Fibroblast of the conjunctiva (primary cell): ENCODE measurements around the gene SCFD2.
A peak's percentile ranks its signal among the peaks of the same experiment; 100 is the strongest.

Experiments
- DNase-seq: peaks from one replicate; pipeline ENCODE4 v3.0.0-alpha.2; 2010; ENCODE audit warnings: low read depth

SCFD2 gene

DNA sequence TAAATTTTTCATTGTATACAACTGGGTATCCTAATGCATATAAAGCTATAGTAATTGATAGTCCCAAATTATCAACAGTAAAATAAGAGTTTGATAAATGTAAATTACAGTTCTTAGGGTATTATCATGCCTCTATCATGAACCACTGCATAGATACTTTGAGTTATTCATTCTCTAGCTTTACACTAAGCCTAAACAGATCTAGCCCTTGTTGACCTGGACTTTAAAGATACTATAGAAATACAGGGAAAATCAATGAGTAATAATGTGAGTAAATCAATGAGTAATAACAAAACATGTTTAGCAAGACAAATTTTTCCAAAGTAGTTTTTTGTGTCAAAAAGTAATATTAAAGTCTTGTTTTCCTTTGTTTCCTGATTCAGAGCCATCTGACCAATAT is 228.4 kb downstream of the SCFD2 start:
- DNase-seq = no peak

DNA sequence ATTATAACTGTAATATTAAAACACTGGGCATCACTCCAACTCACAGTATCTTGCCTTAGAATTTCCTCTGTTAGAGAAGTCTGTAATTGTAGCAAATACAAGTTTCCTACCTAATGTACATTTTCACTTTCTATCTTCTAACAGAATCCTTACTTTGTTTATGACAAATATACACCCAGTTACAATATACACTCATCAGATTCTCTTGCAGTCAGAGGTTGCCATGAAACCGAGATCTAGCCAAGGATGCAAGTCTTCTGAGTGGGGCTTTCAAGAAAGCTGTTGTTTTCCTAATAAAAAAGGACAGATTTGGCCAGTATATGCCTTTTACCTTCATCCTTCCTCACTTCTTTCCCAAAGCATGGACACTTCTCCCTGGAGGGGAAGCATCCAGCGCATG is 228.9 kb downstream of the SCFD2 start:
- DNase-seq = no peak

DNA sequence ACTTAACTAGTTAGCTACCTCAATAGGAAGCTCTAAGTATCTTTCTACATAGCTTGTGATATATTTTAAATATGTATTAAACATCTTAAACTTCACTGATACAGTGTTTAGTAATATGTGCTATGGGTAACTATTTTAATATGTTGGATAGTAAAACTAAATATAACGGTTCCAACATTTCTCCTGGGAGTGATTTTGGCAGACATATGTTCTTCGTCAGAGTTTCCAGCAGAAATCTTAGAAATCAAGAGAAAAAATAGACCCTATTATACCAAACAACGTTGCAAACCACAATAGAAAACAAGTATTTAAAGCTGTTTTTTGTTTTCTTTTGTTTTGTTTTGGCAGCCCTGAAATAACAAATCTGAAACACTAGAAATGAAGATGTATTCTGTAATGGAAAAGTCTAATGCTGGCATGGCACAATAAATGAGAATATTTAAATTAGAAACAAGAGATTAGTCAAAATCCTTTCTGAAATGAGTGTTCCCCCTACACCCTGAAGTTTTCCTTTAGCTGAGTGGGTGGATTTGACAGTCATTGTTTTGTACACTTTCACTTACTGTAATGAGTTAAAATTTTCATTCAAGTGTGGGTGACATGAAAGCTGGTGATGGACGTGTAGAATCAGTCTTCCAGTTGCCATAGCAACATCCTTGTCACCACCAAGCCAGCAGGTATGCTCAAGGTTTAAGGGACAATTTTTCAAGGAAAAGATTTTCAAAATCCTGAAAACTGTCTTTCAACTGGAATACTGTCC is 233.5 kb downstream of the SCFD2 start:
- DNase-seq = peak; percentile 73

DNA sequence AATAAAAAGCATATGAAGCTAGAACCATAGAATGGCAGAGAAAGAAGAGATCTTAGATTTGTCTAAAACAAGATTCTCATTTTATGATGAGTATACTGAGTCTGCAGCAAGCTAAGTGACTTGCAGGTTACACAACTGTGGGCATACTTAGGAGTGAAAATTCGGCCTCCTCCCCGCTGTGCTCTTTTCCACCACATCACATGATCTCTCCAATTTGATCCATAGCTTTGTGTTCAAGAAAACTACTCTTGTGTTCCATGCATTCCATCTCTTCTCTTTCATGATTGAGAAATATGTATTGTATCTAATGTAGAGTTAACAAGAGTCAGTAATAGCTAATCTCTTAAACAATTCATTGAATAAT is 234.3 kb downstream of the SCFD2 start:
- no peak for DNase-seq

DNA sequence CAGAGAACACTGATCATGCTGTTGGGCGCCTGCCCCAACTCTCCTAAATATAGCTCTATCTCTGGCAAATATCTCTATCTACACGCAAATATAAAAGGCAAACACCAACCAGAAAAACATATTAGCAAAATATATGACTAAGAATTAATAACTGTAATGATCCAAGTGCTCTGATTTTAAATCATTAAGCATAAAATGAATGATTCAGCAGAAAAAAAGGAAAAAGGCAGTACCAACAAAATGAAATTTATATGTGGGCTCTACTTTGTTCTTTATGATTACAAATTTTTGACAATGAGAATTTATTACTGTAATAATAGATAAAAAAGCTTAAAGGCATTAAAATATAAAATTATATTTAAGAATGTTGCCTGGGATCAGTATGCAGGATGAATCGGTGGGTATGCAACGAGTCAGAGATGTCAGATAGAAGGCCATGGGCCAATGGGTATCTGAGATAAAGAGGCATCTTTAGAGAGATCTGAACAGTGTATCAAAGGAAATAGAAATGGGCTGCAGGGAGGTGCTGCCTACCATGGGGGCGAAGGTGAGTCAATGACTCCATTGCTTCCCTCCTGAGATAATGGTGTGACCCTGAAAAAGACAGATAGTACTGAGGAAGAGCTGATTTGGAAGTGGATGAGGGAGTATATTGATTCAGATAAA is 234.8 kb downstream of the SCFD2 start:
- no peak for DNase-seq

DNA sequence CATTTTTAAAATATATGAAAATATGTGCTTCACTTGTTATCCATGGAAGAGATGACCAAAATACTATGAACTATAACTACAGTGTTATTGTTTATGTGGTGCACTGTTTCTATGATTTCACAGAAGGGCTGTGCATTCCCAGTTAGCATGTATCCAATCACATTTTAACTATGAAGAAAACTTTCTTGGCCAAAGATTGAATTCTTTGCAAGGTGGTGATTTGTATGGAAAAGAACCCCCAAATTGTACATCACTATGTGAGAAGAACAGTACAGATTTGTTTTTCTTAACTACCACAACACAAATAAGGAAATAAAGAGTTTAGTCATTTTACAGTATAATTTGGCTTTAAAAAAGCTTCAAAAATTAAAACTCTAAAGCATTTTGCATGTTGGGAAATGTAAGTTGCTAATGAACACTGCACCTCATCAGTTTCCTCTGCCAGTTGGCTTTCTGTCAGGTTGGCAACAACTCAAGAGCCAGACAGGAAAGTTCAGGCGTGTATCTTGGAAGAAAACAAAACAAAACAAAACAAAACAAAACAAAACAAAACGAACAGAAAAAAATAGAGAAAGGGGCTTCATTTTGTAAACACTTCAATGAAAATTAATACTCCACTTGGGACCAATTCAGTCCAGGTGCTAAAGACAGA is 237.0 kb downstream of the SCFD2 start:
- no peak for DNase-seq

DNA sequence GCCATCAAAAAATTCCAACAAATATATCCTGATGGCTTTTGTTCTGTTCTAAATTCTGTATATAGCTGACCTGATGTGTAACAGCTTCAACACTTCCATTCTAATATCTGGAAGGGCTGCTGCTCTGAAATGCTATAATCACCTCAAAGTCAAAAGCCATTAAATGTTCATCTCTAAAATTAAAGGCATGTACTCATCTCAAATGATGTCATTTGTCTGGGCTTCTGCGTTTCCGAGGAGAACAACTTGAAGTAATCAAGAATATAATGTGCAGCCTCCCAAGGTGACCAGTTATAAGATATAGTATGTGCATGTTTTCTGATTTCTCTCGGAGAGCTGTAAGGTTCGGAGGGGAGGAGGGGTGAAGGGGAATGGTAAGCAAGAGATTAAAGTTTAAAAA is 237.6 kb downstream of the SCFD2 start:
- no peak for DNase-seq

DNA sequence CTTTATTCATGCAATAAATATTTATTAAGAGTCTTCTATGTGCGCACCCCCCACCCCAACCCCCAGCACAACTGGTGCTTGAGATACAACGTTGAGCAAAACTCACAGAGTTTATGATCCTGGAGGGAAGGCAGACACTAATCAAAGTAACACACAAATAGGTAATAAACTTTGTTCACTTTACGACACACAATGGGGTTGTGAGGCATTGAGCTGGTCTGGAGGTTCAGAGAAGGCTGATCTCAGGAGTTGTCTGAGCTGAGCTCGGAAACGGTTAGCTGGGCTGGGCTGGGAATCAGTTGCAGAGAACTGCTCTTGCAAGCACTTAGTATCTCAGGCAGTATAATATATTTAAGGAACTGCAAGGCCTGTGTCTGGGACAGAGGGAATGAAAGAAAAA is 238.5 kb downstream of the SCFD2 start:
- no peak for DNase-seq

DNA sequence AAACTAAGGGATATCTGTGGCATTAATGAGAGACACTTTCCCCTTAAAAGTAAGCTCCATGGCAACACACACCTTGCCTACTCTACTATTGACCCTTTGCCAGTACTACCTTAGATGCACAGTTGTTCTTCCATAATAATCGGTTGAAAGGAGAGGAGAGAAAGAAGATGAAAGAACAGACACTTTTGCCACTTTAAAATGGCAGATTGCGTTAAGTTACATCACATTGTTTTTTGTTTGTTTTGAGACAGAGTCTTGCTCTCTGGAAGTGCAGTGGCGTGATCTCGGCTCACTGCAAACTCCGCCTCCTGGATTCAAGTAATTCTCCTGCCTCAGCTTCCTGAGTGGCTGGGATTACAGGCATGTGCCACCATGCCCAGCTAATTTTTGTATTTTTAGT is 239.8 kb downstream of the SCFD2 start:
- DNase-seq = no peak

DNA sequence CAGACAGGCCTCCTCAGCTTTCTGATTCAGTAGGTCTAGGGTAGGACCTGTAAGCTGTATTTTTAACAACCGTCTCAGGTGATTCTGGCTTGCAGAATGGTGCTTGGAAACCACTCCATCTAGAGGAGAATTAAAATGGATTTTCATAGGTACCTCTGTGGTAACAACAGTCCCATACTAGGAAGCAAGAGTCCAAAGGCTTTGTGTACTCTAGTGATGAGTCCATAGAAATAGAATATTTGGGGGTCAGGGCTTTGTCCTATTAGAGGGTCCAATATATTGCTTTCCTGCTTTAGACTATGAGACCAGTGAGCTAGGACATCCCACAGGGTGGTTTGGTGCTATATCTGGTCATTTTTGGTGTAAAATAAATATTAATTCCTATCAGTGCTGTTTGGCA is 242.0 kb downstream of the SCFD2 start:
- DNase-seq = no peak

DNA sequence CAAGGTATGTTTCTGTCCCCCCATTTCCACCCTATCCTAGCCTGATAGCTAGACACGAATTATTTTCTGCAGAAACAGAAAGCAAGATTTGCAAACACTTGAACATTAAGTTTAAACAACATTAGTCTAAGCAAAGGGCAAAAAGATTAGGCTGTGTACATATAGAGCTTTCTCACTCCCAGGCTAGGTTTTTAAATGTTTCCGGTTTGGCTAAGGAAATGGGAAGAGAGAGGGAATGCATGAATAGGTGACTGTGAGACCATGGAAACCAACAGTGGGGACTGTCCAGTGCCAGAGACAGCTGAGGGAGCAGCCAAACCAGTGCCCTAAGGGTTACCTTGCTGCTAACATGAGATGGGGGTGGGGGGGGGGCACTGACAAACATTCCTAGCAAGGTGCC is 242.7 kb downstream of the SCFD2 start:
- DNase-seq = no peak

DNA sequence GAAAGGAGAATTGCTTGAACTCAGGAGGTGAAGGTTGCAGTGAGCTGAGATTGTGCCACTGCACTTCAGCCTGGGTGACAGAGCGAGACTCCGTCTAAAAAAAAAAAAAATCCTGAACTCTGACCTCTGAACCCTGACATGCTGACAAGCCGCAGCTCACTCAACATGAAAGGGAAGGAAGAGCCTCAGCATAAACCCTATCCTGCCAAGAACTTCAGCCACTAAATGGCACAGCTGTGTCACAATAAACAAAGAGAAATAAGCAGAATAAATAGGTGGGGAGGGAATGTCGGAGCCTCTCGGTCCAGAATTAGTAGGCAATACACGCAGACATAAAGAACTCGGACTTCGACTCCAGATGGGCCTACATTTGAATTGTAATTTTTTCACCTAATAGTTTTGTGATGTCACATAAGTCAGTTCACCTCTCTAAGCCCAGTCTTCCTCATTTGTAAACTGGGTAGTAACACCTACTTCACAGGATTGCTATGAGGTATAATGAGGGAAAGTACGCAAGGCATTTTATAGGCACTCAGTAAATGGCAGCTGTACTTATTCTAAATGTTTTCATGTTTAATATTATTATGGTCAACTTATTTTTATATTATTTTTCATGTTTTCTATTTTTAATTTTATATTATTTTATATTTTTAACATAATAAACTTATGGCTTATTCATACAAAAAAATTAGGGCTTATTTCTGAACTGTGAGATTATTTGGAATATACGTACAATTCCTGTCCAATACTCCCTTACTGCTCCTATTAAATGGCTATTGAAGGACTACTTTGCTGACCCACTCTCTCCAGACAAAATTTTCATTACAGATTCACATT is 243.4 kb downstream of the SCFD2 start:
- DNase-seq = no peak

DNA sequence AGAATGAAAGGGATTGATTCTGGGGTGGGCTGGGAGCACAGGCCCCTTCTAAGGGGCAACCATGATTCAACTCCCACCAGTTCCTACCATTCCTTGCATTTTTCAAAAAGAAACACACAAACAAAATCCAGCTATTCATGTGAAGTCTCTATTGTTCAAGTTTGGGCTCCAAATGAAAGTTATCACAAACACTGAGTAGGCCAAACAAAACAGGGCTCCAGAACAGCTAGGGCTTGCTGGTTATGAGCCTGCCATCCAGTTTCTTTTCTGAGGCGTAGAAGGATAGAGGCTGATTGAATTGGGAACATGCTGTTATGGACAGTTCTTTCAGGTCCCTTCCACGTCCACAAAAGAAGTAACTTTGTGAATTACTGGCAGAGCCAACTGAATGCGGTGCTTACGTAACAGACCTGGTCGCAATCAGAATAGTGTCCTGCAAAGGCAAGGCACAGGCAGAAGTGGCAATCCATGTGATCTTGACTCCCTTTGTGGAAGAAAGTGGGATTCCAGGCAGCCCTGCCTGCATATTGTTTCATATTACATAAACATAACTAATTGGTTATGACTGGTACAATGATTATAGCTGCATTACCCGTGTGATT is 244.5 kb downstream of the SCFD2 start:
- DNase-seq = no peak

DNA sequence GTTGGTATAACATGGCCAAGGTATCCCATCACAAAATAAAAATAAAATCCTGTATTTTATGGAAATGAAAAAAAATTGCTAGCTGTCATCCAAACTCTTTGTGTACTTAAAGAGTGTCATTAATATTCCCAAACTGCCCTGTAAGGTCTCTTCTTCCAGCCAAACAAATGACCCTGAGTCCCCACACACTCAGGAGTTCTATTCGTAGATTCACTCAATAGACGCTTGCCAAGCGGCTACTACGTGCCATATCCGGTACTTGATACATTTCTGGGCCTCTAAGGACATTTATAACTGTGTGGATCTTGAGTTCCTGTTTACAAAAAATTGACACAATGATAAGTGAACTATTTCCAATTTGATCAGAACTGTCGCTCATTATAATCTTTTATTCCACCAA is 245.1 kb downstream of the SCFD2 start:
- DNase-seq = no peak

DNA sequence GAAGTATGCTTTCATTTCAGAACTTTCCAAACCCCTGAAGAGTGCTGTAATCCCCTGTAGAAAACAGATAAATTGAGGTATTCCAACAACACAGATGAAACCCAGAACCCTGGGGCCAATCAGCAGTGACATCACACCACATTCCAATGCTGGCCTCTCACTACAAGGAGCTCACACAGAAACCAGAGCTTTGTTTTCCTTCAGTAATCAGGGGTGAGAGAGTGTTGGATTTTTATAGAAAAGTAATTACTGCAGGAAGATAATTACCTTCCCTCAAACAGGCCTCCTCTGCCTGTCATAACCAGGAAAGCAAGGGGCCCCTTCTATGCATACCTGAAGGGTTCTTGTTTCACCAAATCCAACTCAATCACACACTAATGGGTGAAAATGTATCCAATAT is 246.2 kb downstream of the SCFD2 start:
- DNase-seq = no peak

DNA sequence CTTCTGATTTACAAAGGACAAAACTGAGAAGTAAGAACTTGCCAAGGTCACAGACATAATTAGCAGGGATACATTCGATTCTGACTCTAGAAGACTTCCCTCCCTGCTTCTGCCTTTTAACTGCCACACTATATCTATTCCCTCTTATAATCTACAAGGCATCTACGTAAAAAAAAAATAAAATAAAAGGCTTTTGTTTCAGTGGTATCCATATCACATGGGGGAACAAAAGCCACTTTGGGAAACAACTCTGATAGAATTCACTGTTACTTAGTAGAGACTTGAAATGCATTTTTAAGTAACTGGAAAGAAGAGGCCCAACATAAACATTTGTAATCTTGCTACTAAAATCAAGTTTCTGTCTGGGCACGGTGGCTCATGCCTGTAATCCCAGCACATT is 247.2 kb downstream of the SCFD2 start:
- DNase-seq = no peak

DNA sequence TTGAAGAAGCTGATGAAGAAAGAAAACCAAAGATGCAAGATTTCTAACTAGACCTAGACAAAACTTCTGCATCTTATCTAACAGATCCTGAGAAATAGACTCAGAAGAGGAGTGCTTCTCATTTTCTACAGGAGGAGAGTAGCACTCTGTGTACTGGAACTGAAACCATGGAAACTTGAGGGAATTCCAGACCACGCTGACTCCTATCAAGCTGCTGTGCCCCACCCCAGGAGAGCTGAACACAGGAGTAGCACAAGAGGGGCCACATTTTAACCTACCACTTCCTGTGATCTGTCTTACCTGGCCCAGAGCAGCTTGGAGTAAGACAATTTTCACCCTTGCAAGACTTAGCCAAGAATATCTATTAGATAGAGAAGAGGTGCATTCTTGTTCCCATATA is 248.9 kb downstream of the SCFD2 start:
- DNase-seq = no peak

DNA sequence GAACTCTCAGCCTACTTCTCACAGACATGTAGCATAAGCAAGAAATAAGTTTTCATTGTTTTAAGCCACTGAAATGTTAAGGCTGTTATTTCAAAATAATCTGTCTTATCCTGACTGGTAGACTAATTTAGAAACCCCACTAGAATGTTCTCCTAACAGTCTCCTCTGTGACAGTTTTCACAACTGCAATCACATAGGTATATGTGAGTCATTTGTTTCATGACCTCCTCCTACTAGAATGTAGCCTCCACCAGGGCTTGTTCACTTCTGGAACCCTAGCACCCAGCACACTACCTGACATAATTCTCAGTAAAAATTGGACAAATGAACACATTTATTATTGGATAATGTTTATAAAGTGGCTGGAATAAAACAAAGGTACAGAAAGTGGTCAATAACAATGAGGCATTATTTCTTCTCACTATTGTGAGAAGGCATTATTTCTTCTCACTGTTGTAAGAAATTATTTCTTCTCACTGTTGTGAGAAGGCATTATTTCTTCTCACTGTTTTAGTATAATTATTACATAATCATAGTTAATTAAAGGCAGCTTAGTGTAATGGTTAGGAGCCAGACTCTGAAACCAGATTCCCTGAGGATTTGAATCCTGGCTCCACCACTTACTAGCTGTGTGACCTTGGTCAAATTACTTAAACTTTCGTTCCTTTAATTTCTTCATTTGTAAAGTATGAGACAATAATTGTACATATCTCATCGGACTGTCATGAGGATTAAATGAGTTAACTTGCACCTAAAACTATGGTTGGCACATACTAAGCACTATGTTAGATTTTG is 252.2 kb downstream of the SCFD2 start:
- no peak for DNase-seq

DNA sequence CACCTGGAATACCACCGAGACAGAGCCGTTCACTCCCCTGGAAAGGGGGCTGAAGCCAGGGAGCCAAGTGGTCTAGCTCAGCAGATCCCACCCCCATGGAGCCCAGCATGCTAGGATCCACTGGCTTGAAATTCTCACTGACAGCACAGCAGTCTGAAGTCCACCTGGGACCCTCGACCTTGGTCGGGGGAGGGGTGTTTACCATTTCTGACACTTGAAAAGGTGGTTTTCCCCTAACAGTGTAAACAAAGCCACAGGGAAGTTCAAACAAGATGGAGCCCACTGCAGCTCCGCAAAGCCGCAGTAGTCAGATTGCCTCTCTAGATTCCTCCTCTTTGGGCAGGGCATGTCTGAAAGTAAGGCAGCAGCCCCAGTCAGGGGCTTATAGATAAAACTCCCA is 260.5 kb downstream of the SCFD2 start:
- no peak for DNase-seq

DNA sequence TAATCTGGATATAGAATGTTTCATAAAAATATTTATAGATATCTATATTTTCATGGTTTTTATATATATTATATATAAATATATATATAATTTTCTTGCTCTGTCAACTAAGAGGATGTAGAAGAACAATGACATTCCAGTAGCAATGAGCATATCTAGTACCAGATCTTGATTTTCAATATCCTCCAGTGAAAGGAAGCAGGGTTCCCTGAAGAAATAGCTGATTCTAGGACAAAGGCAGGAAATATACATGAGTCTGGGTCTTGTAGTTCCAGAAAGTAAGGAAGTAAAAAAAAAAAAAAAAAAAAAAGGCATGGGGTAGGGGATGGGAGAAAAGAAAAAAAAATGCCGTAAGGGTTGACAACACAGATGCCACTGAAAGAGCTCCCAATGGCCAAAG is 262.4 kb downstream of the SCFD2 start:
- no peak for DNase-seq

DNA sequence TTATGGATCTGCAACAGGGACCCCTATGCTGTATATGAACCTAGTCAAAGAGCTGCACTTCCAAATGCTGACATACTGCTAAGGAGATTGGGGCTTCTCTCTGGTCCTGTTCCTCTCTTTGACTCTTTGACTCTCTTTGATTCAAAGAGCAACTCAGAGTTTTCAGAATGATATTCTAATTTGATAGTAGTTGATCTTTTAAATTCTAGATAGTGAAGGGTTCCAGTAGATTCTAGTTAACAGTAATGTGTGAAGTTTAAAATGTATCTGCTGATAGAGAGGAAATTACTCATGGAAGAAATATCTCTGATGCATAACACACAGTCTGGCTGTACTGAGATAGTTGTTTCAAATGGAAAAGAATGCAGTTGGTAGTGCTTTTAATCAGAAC is 264.7 kb downstream of the SCFD2 start:
- no peak for DNase-seq
